ENCODE data around the gene C1QTNF5.

The C1QTNF5 gene

GRCh38 chr11:119316729-119317591 is 23.7 kb downstream of the C1QTNF5 start, which contains the start of gene MCAM:
Gene MCAM, minus strand, starts transcription at chr11:119317130. Its CDS starts 29 bp downstream, at chr11:119317101.
- DNase-seq: no peak

GRCh38 chr11:119316016-119316728 is 24.5 kb downstream of the C1QTNF5 start:
- DNase-seq: no peak

GRCh38 chr11:119315131-119316015 is 25.3 kb downstream of the C1QTNF5 start:
- peak; percentile 99 for DNase-seq

GRCh38 chr11:119314726-119315125 is 26.0 kb downstream of the C1QTNF5 start:
- DNase-seq: no peak

- DNase-seq: no peak
Measured at GRCh38 chr11:119310682-119311052, 30.0 kb downstream of the C1QTNF5 start.

- no peak for DNase-seq
Measured at GRCh38 chr11:119309953-119310681, 30.6 kb downstream of the C1QTNF5 start.

GRCh38 chr11:119309411-119309810 is 31.3 kb downstream of the C1QTNF5 start:
- no peak for DNase-seq

GRCh38 chr11:119307974-119308373 is 32.7 kb downstream of the C1QTNF5 start:
- DNase-seq: no peak

GRCh38 chr11:119307219-119307618 is 33.5 kb downstream of the C1QTNF5 start:
- DNase-seq: no peak

GRCh38 chr11:119306373-119306890 is 34.3 kb downstream of the C1QTNF5 start:
- no peak for DNase-seq

- DNase-seq: no peak
Measured at GRCh38 chr11:119305556-119306372, 34.9 kb downstream of the C1QTNF5 start.

- DNase-seq: no peak
Measured at GRCh38 chr11:119303227-119303718, 37.4 kb downstream of the C1QTNF5 start.

- DNase-seq: no peak
Measured at GRCh38 chr11:119300198-119300964, 40.3 kb downstream of the C1QTNF5 start.

GRCh38 chr11:119299416-119299815 is 41.3 kb downstream of the C1QTNF5 start:
- no peak for DNase-seq

- DNase-seq: no peak
Measured at GRCh38 chr11:119298726-119299125, 42.0 kb downstream of the C1QTNF5 start.

GRCh38 chr11:119297938-119298337 is 42.7 kb downstream of the C1QTNF5 start:
- no peak for DNase-seq

- DNase-seq: no peak
Measured at GRCh38 chr11:119295178-119295577, 45.5 kb downstream of the C1QTNF5 start.

GRCh38 chr11:119293461-119293860 is 47.2 kb downstream of the C1QTNF5 start:
- DNase-seq: no peak

GRCh38 chr11:119290894-119291497 is 49.7 kb downstream of the C1QTNF5 start:
- no peak for DNase-seq

Data from 8988T (cell line).